ENCODE measurements around the gene JPH3.
A peak's percentile ranks its signal among the peaks of the same experiment; 100 is the strongest.
"Not testable (repeated sequence)": the region's sequence is repeated elsewhere in the genome, so short reads cannot be mapped to it uniquely, and the experiment has no call there.

JPH3 gene

GRCh38 chr16:87657621-87658192, 55.4 kb downstream of the JPH3 start:
- no peak for DNase-seq

GRCh38 chr16:87658564-87659225, 56.4 kb downstream of the JPH3 start:
- no peak for DNase-seq

GRCh38 chr16:87661561-87661960, 59.3 kb downstream of the JPH3 start:
- peak; percentile 58 to 62 for DNase-seq

- no peak for DNase-seq
Observed at GRCh38 chr16:87662254-87663204, 60.2 kb downstream of the JPH3 start.

- DNase-seq, result no peak
Observed at GRCh38 chr16:87664792-87665191, 62.5 kb downstream of the JPH3 start.

GRCh38 chr16:87665193-87665592, 62.9 kb downstream of the JPH3 start:
- no peak for DNase-seq

GRCh38 chr16:87666919-87667318, 64.6 kb downstream of the JPH3 start:
- DNase-seq, result no peak

- DNase-seq, result no peak
Observed at GRCh38 chr16:87667443-87667842, 65.1 kb downstream of the JPH3 start.

GRCh38 chr16:87667946-87668345, 65.6 kb downstream of the JPH3 start:
- no peak for DNase-seq

- DNase-seq, result no peak
Observed at GRCh38 chr16:87669672-87670071, 67.4 kb downstream of the JPH3 start.

- DNase-seq, result no peak
Observed at GRCh38 chr16:87671221-87671620, 68.9 kb downstream of the JPH3 start.

- DNase-seq, result no peak
Observed at GRCh38 chr16:87671715-87672270, 69.5 kb downstream of the JPH3 start.

GRCh38 chr16:87674419-87674818, 72.1 kb downstream of the JPH3 start:
- DNase-seq, result no peak

GRCh38 chr16:87675111-87675719, 72.9 kb downstream of the JPH3 start:
- no peak for DNase-seq

GRCh38 chr16:87677830-87678229, 75.5 kb downstream of the JPH3 start:
- DNase-seq, result no peak

- DNase-seq, result no peak
Observed at GRCh38 chr16:87678618-87679017, 76.3 kb downstream of the JPH3 start.

- DNase-seq, result no peak
Observed at GRCh38 chr16:87679593-87680271, 77.4 kb downstream of the JPH3 start.

GRCh38 chr16:87680272-87680644, 78.0 kb downstream of the JPH3 start:
- DNase-seq, result no peak

- not testable (repeated sequence) for DNase-seq
Observed at GRCh38 chr16:87681051-87681602, 78.8 kb downstream of the JPH3 start.

GRCh38 chr16:87681981-87682570, 79.8 kb downstream of the JPH3 start:
- DNase-seq, result peak in 1 of 2 experiments; percentile 49

- DNase-seq, result no peak
Observed at GRCh38 chr16:87682852-87683399, 80.6 kb downstream of the JPH3 start.

Data from activated T-cell treated with anti-CD3 and anti-CD28 coated beads, Interleukin-2, amount 50 U/mL, for 48 hours (primary cell).